ENCODE measurements around the gene SF1.

- TF ChIP-seq, protein P1, sequence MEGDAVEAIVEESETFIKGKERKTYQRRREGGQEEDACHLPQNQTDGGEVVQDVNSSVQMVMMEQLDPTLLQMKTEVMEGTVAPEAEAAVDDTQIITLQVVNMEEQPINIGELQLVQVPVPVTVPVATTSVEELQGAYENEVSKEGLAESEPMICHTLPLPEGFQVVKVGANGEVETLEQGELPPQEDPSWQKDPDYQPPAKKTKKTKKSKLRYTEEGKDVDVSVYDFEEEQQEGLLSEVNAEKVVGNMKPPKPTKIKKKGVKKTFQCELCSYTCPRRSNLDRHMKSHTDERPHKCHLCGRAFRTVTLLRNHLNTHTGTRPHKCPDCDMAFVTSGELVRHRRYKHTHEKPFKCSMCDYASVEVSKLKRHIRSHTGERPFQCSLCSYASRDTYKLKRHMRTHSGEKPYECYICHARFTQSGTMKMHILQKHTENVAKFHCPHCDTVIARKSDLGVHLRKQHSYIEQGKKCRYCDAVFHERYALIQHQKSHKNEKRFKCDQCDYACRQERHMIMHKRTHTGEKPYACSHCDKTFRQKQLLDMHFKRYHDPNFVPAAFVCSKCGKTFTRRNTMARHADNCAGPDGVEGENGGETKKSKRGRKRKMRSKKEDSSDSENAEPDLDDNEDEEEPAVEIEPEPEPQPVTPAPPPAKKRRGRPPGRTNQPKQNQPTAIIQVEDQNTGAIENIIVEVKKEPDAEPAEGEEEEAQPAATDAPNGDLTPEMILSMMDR (IDR thresholded peaks at IDR 0.05; ENCODE audit: extremely low read depth in 1 of 2, insufficient read depth in 1 of 2, low read depth in 1 of 2, low read length in 2 of 2), result no peak
- no peak for TF ChIP-seq MAX (IDR thresholded peaks at IDR 0.05; ENCODE audit: insufficient read depth, insufficient read length)
- TF ChIP-seq POLR2A (IDR thresholded peaks at IDR 0.05; ENCODE audit: low read depth, low read length), result no peak
- no peak for TF ChIP-seq EZH2 (IDR thresholded peaks at IDR 0.05; ENCODE audit: borderline replicate concordance, low read depth, low read length, severe bottlenecking)
- no peak for TF ChIP-seq JUN (IDR thresholded peaks at IDR 0.05; ENCODE audit: borderline replicate concordance, insufficient read depth, insufficient read length, low read depth)
- TF ChIP-seq GATA2 (IDR thresholded peaks at IDR 0.05; ENCODE audit: insufficient read depth, insufficient read length, low read depth, low read length), result no peak
- no peak for TF ChIP-seq FOS (IDR thresholded peaks at IDR 0.05; ENCODE audit: borderline replicate concordance, insufficient read depth, low read length)
- TF ChIP-seq POLR2AphosphoS5 (IDR thresholded peaks at IDR 0.05; ENCODE audit: insufficient read depth, low read depth, low read length), result no peak
These were observed 25.6 kb upstream of the SF1 start for GRCh38 chr11:64803846-64804345.

Measured in endothelial cell of umbilical vein (primary cell).